Skin of body (tissue), 2 donors: ENCODE measurements around the gene TCP11. TPM values are rescaled to one million over a fixed set of nuclear protein-coding genes. Genes with fewer than 3 reads are reported as not detected.

Experiments used
- DNase-seq: peaks from one replicate; lab custom pipeline; 2025; lab: John Stamatoyannopoulos, UW
- total RNA-seq: library from RNA; depleted of rRNA; stranded (reverse); fragments of >200 nt; gene quantifications from one replicate; pipeline ENCODE4 v1.2.3, GENCODE V29; 2014

TCP11 gene
- 0.30 TPM for total RNA-seq

- DNase-seq, result peak; percentile 3
Measured at GRCh38 chr6:35141007-35141655, at the start of gene TCP11. Gene TCP11, minus strand, starts transcription at chr6:35141339. Its CDS starts 469 bp downstream, at chr6:35140870.

- DNase-seq, result no peak
Measured at GRCh38 chr6:35190306-35190705, 49.2 kb upstream of the TCP11 start.

- DNase-seq, result no peak
Measured at GRCh38 chr6:35188886-35189285, 47.7 kb upstream of the TCP11 start.

- no peak for DNase-seq
Measured at GRCh38 chr6:35186571-35186970, 45.4 kb upstream of the TCP11 start.

- DNase-seq, result no peak
Measured at GRCh38 chr6:35185971-35186370, 44.8 kb upstream of the TCP11 start.

GRCh38 chr6:35185302-35185681, 44.2 kb upstream of the TCP11 start:
- no peak for DNase-seq

- no peak for DNase-seq
Measured at GRCh38 chr6:35184580-35185301, 43.6 kb upstream of the TCP11 start.

- DNase-seq, result no peak
Measured at GRCh38 chr6:35183935-35184334, 42.8 kb upstream of the TCP11 start.

GRCh38 chr6:35183281-35183680, 42.1 kb upstream of the TCP11 start:
- no peak for DNase-seq

- DNase-seq, result no peak
Measured at GRCh38 chr6:35181933-35182612, 40.9 kb upstream of the TCP11 start.

- DNase-seq, result no peak
Measured at GRCh38 chr6:35181308-35181932, 40.3 kb upstream of the TCP11 start.

- DNase-seq, result no peak
Measured at GRCh38 chr6:35179901-35180535, 38.9 kb upstream of the TCP11 start.

- no peak for DNase-seq
Measured at GRCh38 chr6:35178932-35179832, 38.0 kb upstream of the TCP11 start.

GRCh38 chr6:35178012-35178411, 36.9 kb upstream of the TCP11 start:
- DNase-seq, result no peak

GRCh38 chr6:35177596-35177995, 36.5 kb upstream of the TCP11 start:
- no peak for DNase-seq

- no peak for DNase-seq
Measured at GRCh38 chr6:35177157-35177556, 36.0 kb upstream of the TCP11 start.

GRCh38 chr6:35176301-35177024, 35.3 kb upstream of the TCP11 start:
- DNase-seq, result no peak

- DNase-seq, result no peak
Measured at GRCh38 chr6:35174501-35174900, 33.4 kb upstream of the TCP11 start.

GRCh38 chr6:35174088-35174434, 32.9 kb upstream of the TCP11 start:
- DNase-seq, result no peak
